NOMO-1 (cell line): ENCODE data around the gene JHY.

ENCODE experiments used
- DNase-seq, 2 experiments: peaks; one replicate each; lab custom pipeline; 2025; ENCODE audit not compliant: unreplicated experiment in 2 of 2; lab: John Stamatoyannopoulos, UW

The JHY gene

DNA sequence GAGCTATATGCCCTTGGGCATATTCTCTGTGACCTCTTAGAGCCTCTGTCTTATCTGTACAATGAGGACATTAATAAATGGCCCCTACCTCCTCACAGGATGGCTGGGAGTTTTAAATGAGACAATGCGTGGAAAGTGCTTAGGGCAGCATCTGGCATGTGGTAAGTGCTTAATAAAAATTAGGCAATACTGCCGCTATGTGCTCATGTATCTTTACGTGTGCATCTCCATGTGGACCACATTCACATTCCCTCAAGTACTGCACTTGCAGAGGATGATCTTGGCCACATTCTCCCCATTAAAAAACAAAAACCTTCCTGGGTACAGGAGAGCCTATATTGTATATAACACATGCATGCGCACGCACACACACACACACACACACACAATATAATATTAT, 118.2 kb downstream of the JHY start:
- no peak for DNase-seq

DNA sequence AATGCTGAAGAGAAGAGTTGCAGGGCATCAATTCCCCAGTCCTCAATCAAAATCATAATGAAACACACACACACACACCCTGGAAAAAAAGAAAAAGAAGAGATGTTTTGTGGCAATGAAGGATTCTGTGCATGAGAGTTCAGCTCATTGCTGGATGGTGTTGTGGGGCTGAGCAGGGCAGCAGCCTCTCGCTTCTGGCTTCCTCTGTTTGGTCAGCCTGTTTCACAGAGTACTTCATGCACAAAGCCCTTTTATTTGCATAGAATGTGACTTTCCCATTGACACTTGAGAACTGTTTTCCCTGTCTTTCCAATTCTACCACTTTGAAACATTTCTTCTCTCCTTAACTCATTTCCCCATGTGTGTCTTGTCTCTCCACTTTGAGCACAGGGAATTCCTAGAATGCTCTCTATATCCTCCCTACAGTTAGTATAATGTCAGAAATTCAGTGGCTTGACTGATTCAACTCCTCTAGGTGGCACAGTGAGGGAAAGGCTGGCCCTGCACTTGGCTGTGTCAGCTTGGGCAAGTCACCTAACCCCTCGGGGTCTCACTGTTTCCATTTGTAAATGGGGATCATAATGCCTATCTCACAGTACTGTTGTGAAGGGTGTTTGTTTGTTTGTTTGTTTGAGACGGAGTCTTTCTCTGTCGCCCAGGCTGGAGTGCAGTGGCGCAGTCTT, 124.4 kb downstream of the JHY start:
- DNase-seq: no peak
